ENCODE results near the gene HSFY1. TPM values are rescaled to one million over a fixed set of nuclear protein-coding genes. Genes with fewer than 3 reads are reported as not detected.
"Not testable (repeated sequence)": the region's sequence is repeated elsewhere in the genome, so short reads cannot be mapped to it uniquely, and the experiment has no call there.

HSFY1 gene, protein sequence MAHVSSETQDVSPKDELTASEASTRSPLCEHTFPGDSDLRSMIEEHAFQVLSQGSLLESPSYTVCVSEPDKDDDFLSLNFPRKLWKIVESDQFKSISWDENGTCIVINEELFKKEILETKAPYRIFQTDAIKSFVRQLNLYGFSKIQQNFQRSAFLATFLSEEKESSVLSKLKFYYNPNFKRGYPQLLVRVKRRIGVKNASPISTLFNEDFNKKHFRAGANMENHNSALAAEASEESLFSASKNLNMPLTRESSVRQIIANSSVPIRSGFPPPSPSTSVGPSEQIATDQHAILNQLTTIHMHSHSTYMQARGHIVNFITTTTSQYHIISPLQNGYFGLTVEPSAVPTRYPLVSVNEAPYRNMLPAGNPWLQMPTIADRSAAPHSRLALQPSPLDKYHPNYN
- not detected for total RNA-seq

DNA sequence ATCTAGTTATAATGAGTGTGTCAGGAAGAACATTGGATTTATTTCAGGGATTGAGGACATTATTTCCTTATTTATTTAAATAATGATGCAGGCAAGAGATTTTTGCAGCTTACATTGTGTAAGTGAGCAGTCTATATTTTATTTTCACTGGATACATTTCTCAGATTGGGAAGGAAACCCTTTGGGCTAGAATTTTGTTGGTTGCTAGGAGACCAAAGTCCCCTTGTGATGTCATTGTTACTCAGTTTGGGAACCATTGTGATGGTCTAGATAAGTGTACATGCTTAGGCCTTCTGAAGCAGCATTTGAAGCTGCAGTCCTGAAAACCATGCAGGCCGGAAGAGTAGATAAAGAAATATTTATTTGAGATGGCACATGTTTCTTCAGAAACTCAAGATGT, at the start of gene HSFY1:
HSFY1 (plus strand) TSS at position 301 of the 400 bp plus-strand sequence; CDS start at position 369, 68 bp downstream.
- intact Hi-C loops (cut with DNase I); H3K4me3 ChIP-seq; H3K27ac ChIP-seq; H3K9me3 ChIP-seq; DNase-seq (ENCODE audit: low spot score in 2 of 2); H3K27me3 ChIP-seq; H3K4me1 ChIP-seq; H3K36me3 ChIP-seq: not testable (repeated sequence)

DNA sequence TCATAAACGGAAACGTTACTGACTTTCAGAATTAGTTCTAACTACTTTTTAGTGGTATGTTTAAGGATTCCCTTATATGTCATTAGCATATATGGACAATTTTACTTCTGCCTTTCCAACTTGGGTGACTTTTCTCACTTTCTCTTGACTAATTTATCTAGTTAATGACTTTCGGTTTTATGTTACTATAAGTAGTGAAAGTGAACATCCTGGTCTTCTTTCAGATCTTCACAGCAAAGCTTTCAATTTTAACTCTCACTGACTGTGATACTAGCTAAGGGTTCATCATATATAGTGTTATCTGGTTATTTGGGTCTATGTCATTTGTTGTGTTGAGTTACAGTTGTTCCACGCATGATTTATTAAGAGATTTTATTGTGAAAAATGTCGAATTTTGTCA, 42.3 kb upstream of the HSFY1 start:
- intact Hi-C loops (cut with DNase I); H3K36me3 ChIP-seq; H3K9me3 ChIP-seq; H3K27me3 ChIP-seq; H3K27ac ChIP-seq; DNase-seq (ENCODE audit: low spot score in 2 of 2); H3K4me3 ChIP-seq; H3K4me1 ChIP-seq: not testable (repeated sequence)

DNA sequence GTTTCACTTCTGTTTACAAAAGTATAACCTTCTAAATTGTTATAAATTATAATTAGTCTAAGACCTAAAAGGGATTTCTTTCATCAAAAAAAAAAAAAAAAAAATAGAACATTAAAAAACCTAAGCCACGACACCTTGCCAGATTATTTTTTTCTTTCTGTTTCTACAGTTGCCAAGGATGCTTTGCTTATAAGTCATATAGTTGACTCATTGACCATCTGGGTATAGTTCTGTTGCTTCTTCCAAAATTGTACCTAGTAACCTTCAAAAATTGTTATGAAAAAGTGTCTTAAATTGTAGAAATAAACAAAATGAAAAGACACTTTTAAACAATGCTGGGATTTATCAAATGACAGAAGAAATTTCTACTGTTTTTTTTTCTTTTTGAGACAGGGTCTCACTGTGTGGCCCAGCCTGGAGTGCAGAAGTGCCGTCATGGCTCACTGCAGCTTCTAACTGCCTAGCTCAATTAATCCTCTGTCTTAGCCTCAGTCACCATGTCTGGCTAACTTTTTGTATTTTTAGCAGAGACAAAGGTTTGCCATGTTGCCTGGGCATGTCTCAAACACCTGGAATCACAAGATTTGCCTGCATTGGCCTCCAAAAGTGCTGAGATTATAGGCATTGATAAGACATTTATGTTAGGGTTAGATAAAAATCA, 15.4 kb upstream of the HSFY1 start:
- H3K27me3 ChIP-seq; H3K4me3 ChIP-seq; H3K9me3 ChIP-seq; H3K4me1 ChIP-seq; DNase-seq (ENCODE audit: low spot score in 2 of 2); H3K27ac ChIP-seq; H3K36me3 ChIP-seq; intact Hi-C loops (cut with DNase I): not testable (repeated sequence)

DNA sequence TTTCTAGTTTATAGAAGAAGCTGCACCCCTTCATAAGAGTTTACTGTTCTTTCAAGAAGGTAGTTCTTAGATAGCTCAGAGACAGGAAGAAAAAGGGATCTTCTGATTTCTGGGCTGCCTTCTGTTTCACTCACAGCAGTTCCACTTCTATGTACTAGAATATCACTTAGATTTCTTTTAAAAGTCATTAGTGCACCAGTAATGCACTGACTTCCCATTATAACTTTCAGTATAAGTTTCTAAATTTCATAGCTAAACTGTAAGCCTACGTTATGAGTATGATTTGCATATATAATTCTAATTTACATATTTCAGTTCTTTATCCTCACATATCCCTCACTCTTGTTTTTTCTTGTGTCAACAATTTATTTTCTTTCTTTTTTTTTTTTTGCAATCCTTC, 7.6 kb upstream of the HSFY1 start:
- H3K9me3 ChIP-seq; intact Hi-C loops (cut with DNase I); H3K36me3 ChIP-seq; H3K4me1 ChIP-seq; H3K27ac ChIP-seq; H3K27me3 ChIP-seq; DNase-seq (ENCODE audit: low spot score in 2 of 2); H3K4me3 ChIP-seq: not testable (repeated sequence)

DNA sequence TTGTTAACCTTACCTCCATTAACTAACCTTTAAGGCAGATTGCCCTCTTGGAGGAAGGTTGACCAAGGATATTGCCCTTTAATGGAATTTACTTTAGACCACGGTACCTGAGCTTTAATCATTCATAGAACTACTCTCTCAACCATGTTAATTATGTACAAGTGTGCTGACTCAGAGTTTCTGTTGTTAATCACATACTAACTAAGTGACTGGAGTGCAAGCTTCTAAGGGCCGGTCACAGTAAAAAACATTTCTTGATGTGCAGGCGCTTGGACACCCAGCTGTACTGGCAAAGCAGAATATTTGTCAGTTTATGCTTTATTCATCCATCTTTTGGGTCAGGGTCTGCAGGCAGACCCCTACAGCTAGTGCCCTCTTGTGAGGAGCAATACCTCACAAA, 6.6 kb downstream of the HSFY1 start:
- DNase-seq (ENCODE audit: low spot score in 2 of 2); H3K27ac ChIP-seq; H3K9me3 ChIP-seq; H3K4me3 ChIP-seq; intact Hi-C loops (cut with DNase I); H3K27me3 ChIP-seq; H3K36me3 ChIP-seq; H3K4me1 ChIP-seq: not testable (repeated sequence)

DNA sequence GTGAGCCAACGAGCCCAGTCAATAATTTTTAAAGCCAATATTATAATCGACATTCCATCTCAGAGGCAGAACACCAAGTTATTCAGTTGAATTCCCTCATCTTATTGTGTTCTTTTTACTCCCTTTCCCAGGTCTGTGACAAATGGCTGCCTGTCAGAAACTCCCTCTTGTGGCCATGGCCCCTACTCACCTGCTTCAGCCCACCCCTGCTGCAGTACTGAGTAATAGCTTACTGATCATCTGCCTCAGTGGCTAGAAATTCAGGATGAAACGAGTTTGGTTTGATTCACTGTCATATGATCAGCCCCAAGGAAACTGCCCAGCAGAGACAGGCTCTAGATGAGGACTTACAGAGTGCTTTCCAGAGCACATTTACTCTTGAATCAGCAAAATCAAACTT, 19.4 kb downstream of the HSFY1 start:
- H3K4me3 ChIP-seq; H3K9me3 ChIP-seq; DNase-seq (ENCODE audit: low spot score in 2 of 2); H3K4me1 ChIP-seq; H3K36me3 ChIP-seq; H3K27me3 ChIP-seq; intact Hi-C loops (cut with DNase I); H3K27ac ChIP-seq: not testable (repeated sequence)

Other genes with a start within 250 kb of the HSFY1 start
- gene HSFY2, start 227.0 kb downstream of the HSFY1 start, total RNA-seq, result not detected